Activated T-cell treated with anti-CD3 and anti-CD28 coated beads, Interleukin-2, amount 50 U/mL, for 24 hours (primary cell): ENCODE measurements around the gene ETFA.

Experiments used
- DNase-seq: peaks from one replicate; pipeline ENCODE4 v3.0.0-alpha.2; 2020
- H3K27ac Mint-ChIP-seq: 2 replicates; pipeline ENCODE4 v1.8.0; 2020; ENCODE audit warnings: mild to moderate bottlenecking, mixed read lengths
- H3K27me3 Mint-ChIP-seq: 2 replicates; pipeline ENCODE4 v1.8.0; 2020; ENCODE audit warnings: mixed read lengths
- H3K36me3 Mint-ChIP-seq: 2 replicates; pipeline ENCODE4 v1.8.0; 2020; ENCODE audit warnings: low read depth, mixed read lengths
- H3K4me1 Mint-ChIP-seq: 2 replicates; pipeline ENCODE4 v1.8.0; 2020; ENCODE audit warnings: low read depth, mixed read lengths
- H3K4me3 Mint-ChIP-seq: 2 replicates; pipeline ENCODE4 v1.8.0; 2020; ENCODE audit warnings: mild to moderate bottlenecking, moderate library complexity, mixed read lengths
- H3K9me3 Mint-ChIP-seq: 2 replicates; pipeline ENCODE4 v1.8.0; 2020; ENCODE audit warnings: mixed read lengths

ETFA gene

GRCh38 chr15:76208786-76209424 lies 102.4 kb downstream of the ETFA start:
- Mint-ChIP-seq H3K27ac (peak overlapping the region; percentile 37), H3K4me3 (no peak overlapping the region), H3K9me3 (no peaks in the 10 kb centered on the region), H3K27me3 (no peaks in the 10 kb centered on the region), H3K36me3 (peaks cover 58% of the 10 kb centered on the region), H3K4me1 (peaks cover 5% of the 10 kb centered on the region)
- DNase-seq = no peak

- peak overlapping the region; percentile 0 for H3K27ac Mint-ChIP-seq
- H3K36me3 Mint-ChIP-seq = peaks cover 52% of the 10 kb centered on the region
- no peaks in the 10 kb centered on the region for H3K9me3 Mint-ChIP-seq
- no peak overlapping the region for H3K4me3 Mint-ChIP-seq
- H3K27me3 Mint-ChIP-seq = no peaks in the 10 kb centered on the region
- peaks cover 5% of the 10 kb centered on the region for H3K4me1 Mint-ChIP-seq
- DNase-seq = no peak
These were observed 103.0 kb downstream of the ETFA start for GRCh38 chr15:76208084-76208785.

GRCh38 chr15:76206325-76206976 lies 104.8 kb downstream of the ETFA start:
- no peak for DNase-seq
- peaks cover 34% of the 10 kb centered on the region for H3K36me3 Mint-ChIP-seq

GRCh38 chr15:76204916-76205460 lies 106.3 kb downstream of the ETFA start:
- Mint-ChIP-seq H3K27ac (no peak overlapping the region), H3K4me1 (peaks cover 5% of the 10 kb centered on the region), H3K36me3 (peaks cover 20% of the 10 kb centered on the region), H3K27me3 (no peaks in the 10 kb centered on the region), H3K4me3 (no peak overlapping the region), H3K9me3 (no peaks in the 10 kb centered on the region)
- DNase-seq = no peak

More at GRCh38 chr15:76206325-76206976, 104.8 kb downstream of the ETFA start:
- H3K4me1 Mint-ChIP-seq = peaks cover 5% of the 10 kb centered on the region
- H3K27me3 Mint-ChIP-seq = no peaks in the 10 kb centered on the region
- H3K4me3 Mint-ChIP-seq = no peak overlapping the region
- H3K9me3 Mint-ChIP-seq = no peaks in the 10 kb centered on the region
- H3K27ac Mint-ChIP-seq = no peak overlapping the region

- Mint-ChIP-seq H3K36me3 (peaks cover 13% of the 10 kb centered on the region), H3K4me3 (no peak overlapping the region), H3K27ac (no peak overlapping the region), H3K4me1 (peaks cover 5% of the 10 kb centered on the region), H3K9me3 (no peaks in the 10 kb centered on the region), H3K27me3 (no peaks in the 10 kb centered on the region)
- DNase-seq = no peak
These were observed 107.0 kb downstream of the ETFA start for GRCh38 chr15:76204109-76204845.

GRCh38 chr15:76203346-76204108 lies 107.7 kb downstream of the ETFA start:
- Mint-ChIP-seq H3K27ac (no peak overlapping the region), H3K4me1 (no peaks in the 10 kb centered on the region), H3K9me3 (no peaks in the 10 kb centered on the region), H3K4me3 (no peak overlapping the region), H3K36me3 (peaks cover 9% of the 10 kb centered on the region), H3K27me3 (no peaks in the 10 kb centered on the region)
- DNase-seq = no peak

- Mint-ChIP-seq H3K9me3 (no peaks in the 10 kb centered on the region), H3K36me3 (peaks cover 1% of the 10 kb centered on the region), H3K4me3 (no peak overlapping the region), H3K4me1 (no peaks in the 10 kb centered on the region), H3K27me3 (no peaks in the 10 kb centered on the region), H3K27ac (no peak overlapping the region)
- DNase-seq = peak; percentile 25
These were observed 109.6 kb downstream of the ETFA start for GRCh38 chr15:76201536-76202255.

- no peak overlapping the region for H3K4me3 Mint-ChIP-seq
- no peaks in the 10 kb centered on the region for H3K4me1 Mint-ChIP-seq
- no peaks in the 10 kb centered on the region for H3K9me3 Mint-ChIP-seq
- no peaks in the 10 kb centered on the region for H3K27me3 Mint-ChIP-seq
- peaks cover 1% of the 10 kb centered on the region for H3K36me3 Mint-ChIP-seq
- H3K27ac Mint-ChIP-seq = no peak overlapping the region
- peak; percentile 26 for DNase-seq
These were observed 110.6 kb downstream of the ETFA start for GRCh38 chr15:76200641-76201105.

- Mint-ChIP-seq H3K4me3 (no peak overlapping the region), H3K9me3 (no peaks in the 10 kb centered on the region), H3K27ac (no peak overlapping the region), H3K27me3 (no peaks in the 10 kb centered on the region), H3K36me3 (peaks cover under 1% of the 10 kb centered on the region), H3K4me1 (no peaks in the 10 kb centered on the region)
- no peak for DNase-seq
These were observed 111.2 kb downstream of the ETFA start for GRCh38 chr15:76200083-76200465.

- H3K4me1 Mint-ChIP-seq = no peaks in the 10 kb centered on the region
- H3K36me3 Mint-ChIP-seq = no peaks in the 10 kb centered on the region
- H3K9me3 Mint-ChIP-seq = no peaks in the 10 kb centered on the region
- DNase-seq = peak; percentile 17
- H3K4me3 Mint-ChIP-seq = no peak overlapping the region
- peaks cover under 1% of the 10 kb centered on the region for H3K27me3 Mint-ChIP-seq
- no peak overlapping the region for H3K27ac Mint-ChIP-seq
These were observed 111.9 kb downstream of the ETFA start for GRCh38 chr15:76199106-76200082.

- peak; percentile 24 for DNase-seq
- H3K4me1 Mint-ChIP-seq = no peaks in the 10 kb centered on the region
- H3K9me3 Mint-ChIP-seq = no peaks in the 10 kb centered on the region
- H3K36me3 Mint-ChIP-seq = no peaks in the 10 kb centered on the region
- H3K27me3 Mint-ChIP-seq = peaks cover 4% of the 10 kb centered on the region
- H3K4me3 Mint-ChIP-seq = no peak overlapping the region
- no peak overlapping the region for H3K27ac Mint-ChIP-seq
These were observed 112.7 kb downstream of the ETFA start for GRCh38 chr15:76198456-76199105.
